Measurements from ENCODE around the gene DNPH1.

DNA sequence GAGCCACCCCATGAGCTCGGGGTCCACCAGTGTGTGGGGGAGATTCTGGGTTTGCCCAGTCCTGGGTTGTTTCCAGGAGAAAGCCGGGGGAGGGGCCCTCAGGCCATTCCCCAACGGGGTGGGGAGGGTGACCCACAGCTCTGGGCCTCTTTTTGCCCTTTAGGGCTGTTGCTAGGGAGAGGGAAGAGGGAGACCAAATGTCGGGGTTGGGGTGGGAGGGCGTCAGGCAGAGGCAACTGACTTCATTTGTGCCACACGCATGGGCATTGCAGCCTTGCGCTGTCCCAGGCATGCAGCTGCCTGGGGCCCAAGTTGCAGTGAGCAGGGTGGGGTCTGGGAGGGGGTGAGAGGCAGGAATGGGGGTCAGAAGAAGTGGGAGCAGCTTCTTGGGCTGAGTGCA is 49.2 kb downstream of the DNPH1 start:
- TF ChIP-seq, protein P1, sequence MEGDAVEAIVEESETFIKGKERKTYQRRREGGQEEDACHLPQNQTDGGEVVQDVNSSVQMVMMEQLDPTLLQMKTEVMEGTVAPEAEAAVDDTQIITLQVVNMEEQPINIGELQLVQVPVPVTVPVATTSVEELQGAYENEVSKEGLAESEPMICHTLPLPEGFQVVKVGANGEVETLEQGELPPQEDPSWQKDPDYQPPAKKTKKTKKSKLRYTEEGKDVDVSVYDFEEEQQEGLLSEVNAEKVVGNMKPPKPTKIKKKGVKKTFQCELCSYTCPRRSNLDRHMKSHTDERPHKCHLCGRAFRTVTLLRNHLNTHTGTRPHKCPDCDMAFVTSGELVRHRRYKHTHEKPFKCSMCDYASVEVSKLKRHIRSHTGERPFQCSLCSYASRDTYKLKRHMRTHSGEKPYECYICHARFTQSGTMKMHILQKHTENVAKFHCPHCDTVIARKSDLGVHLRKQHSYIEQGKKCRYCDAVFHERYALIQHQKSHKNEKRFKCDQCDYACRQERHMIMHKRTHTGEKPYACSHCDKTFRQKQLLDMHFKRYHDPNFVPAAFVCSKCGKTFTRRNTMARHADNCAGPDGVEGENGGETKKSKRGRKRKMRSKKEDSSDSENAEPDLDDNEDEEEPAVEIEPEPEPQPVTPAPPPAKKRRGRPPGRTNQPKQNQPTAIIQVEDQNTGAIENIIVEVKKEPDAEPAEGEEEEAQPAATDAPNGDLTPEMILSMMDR (IDR thresholded peaks at IDR 0.05): no peak
- TF ChIP-seq POLR2A (IDR thresholded peaks at IDR 0.05) (no peak), EP300 (IDR thresholded peaks at IDR 0.05) (no peak), POLR2AphosphoS5 (IDR thresholded peaks at IDR 0.05) (no peak)
